Ishikawa (cell line): ENCODE results near the gene XPO5.

Source experiments
- CEBPB ChIP-seq: IDR thresholded peaks from 2 replicates; pipeline ENCODE4 v1.6.1; 2012
- EGR1 ChIP-seq: IDR thresholded peaks from 2 replicates; pipeline ENCODE4 v1.6.1; 2012
- EP300 ChIP-seq: IDR thresholded peaks from 2 replicates; pipeline ENCODE4 v1.6.1; 2012; ENCODE audit warnings: borderline replicate concordance
- FOXM1 ChIP-seq: IDR thresholded peaks from 2 replicates; pipeline ENCODE4 v1.6.1; 2012; ENCODE audit warnings: low read depth, borderline replicate concordance
- NFIC ChIP-seq: IDR thresholded peaks from 2 replicates; pipeline ENCODE4 v1.6.1; 2012
- TCF12 ChIP-seq: IDR thresholded peaks from 2 replicates; pipeline ENCODE4 v1.6.1; 2012; ENCODE audit warnings: low read depth
- TEAD4 ChIP-seq: IDR thresholded peaks from 2 replicates; pipeline ENCODE4 v1.6.1; 2012
- ZBTB7A ChIP-seq: IDR thresholded peaks from 2 replicates; pipeline ENCODE4 v1.6.1; 2012; ENCODE audit warnings: low read depth

- TF ChIP-seq EP300 (no peak), FOXM1 (no peak), CEBPB (no peak), TCF12 (no peak), EGR1 (no peak), ZBTB7A (no peak), NFIC (no peak), TEAD4 (no peak)
Measured at GRCh38 chr6:43584892-43585570, 9.2 kb upstream of the XPO5 start.
